ENCODE measurements around the gene FBXO24. TPM values are rescaled to one million over a fixed set of nuclear protein-coding genes. Genes with fewer than 3 reads are reported as not detected.

Gene FBXO24
- total RNA-seq, 2 donors from 2014 or later: 1.3 to 3.0 TPM

GRCh38 chr7:100611983-100612729 is 26.0 kb downstream of the FBXO24 start, which contains the start of gene MOSPD3:
Gene MOSPD3, plus strand, starts transcription at chr7:100612540. Its CDS starts 252 bp downstream, at chr7:100612792.
- H3K27ac ChIP-seq (ENCODE audit: low read depth, low read length): peak within 1 kb of the TSS; percentile 91
- peaks cover 6% of the 10 kb centered on the region for H3K4me1 Mint-ChIP-seq
- H3K9me3 Mint-ChIP-seq: no peaks in the 10 kb centered on the region
- H3K4me3 ChIP-seq (ENCODE audit: low read length): peak within 1 kb of the TSS; percentile 91
- TF ChIP-seq, protein P1, sequence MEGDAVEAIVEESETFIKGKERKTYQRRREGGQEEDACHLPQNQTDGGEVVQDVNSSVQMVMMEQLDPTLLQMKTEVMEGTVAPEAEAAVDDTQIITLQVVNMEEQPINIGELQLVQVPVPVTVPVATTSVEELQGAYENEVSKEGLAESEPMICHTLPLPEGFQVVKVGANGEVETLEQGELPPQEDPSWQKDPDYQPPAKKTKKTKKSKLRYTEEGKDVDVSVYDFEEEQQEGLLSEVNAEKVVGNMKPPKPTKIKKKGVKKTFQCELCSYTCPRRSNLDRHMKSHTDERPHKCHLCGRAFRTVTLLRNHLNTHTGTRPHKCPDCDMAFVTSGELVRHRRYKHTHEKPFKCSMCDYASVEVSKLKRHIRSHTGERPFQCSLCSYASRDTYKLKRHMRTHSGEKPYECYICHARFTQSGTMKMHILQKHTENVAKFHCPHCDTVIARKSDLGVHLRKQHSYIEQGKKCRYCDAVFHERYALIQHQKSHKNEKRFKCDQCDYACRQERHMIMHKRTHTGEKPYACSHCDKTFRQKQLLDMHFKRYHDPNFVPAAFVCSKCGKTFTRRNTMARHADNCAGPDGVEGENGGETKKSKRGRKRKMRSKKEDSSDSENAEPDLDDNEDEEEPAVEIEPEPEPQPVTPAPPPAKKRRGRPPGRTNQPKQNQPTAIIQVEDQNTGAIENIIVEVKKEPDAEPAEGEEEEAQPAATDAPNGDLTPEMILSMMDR (conservative IDR thresholded peaks at IDR 0.05): no peak
- peak within 1 kb of the TSS; percentile 100 for H3K27ac Mint-ChIP-seq
- WGBS, 2 experiments (ENCODE audit: insufficient coverage in 1 of 2, insufficient read length in 1 of 2): 0% methylated on average over 32 to 61 of the region's 61 CpGs
- peaks cover 2% of the 10 kb centered on the region for H3K36me3 Mint-ChIP-seq (ENCODE audit: low read depth)
- H3K27me3 ChIP-seq (ENCODE audit: control insufficient read depth, insufficient read depth, low read length, poor library complexity, severe bottlenecking): no peaks in the 10 kb centered on the region
- no peaks in the 10 kb centered on the region for H3K9me3 ChIP-seq (ENCODE audit: control insufficient read depth, low read length)
- no peaks in the 10 kb centered on the region for H3K36me3 ChIP-seq (ENCODE audit: control insufficient read depth, insufficient read depth, low read length)
- peak within 1 kb of the TSS; percentile 93 for H3K9ac ChIP-seq (ENCODE audit: extremely low read depth, low read length, poor library complexity, severe bottlenecking)
- peaks cover 3% of the 10 kb centered on the region for H3K27me3 Mint-ChIP-seq (ENCODE audit: insufficient read depth)
- peak within 1 kb of the TSS; percentile 80 for H3K4me3 Mint-ChIP-seq
- no peaks in the 10 kb centered on the region for H3K4me1 ChIP-seq (ENCODE audit: control insufficient read depth, insufficient read depth, low read length)
- DNase-seq: peak; percentile 99

DNA sequence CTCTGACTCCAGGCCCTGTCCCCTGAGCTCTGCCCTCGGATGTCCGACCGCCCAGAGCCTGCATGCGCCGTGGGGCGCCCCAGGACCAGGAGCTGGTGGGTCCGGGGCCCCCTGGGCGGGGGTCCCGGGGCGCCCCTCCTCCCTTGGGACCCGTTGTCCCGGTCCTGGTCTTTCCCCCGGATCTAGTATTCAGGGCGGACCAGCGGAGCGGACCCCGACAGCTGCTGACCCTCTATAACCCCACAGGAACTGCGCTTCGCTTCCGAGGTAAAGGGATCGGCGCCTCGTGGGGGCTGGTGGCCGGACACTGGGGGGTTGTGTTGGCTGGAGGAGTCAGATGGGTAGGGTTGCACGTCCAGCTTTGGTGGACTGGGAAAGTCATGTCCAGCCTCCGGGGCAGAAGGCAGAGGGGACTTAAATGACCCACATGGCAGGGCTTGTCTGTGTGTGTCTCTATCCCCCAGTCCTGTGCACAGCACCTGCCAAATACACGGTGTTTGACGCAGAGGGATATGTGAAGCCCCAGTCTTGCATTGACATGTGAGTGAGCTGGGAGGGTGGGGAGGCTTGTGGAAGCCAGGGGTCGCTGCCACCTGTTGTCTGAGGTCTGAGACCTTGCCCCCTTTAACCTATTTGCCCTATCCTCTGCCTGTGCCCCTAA is 26.7 kb downstream of the FBXO24 start:
- no peak overlapping the region for H3K27ac Mint-ChIP-seq
- TF ChIP-seq, protein P1 (conservative IDR thresholded peaks at IDR 0.05): peak; percentile 72
- peaks cover 2% of the 10 kb centered on the region for H3K36me3 Mint-ChIP-seq (ENCODE audit: low read depth)
- no peaks in the 10 kb centered on the region for H3K9me3 Mint-ChIP-seq
- H3K9ac ChIP-seq (ENCODE audit: extremely low read depth, low read length, poor library complexity, severe bottlenecking): peak overlapping the region; percentile 13
- H3K36me3 ChIP-seq (ENCODE audit: control insufficient read depth, insufficient read depth, low read length): no peaks in the 10 kb centered on the region
- no peaks in the 10 kb centered on the region for H3K27me3 ChIP-seq (ENCODE audit: control insufficient read depth, insufficient read depth, low read length, poor library complexity, severe bottlenecking)
- peaks cover 6% of the 10 kb centered on the region for H3K4me1 Mint-ChIP-seq
- H3K9me3 ChIP-seq (ENCODE audit: control insufficient read depth, low read length): no peaks in the 10 kb centered on the region
- no peak overlapping the region for H3K27ac ChIP-seq (ENCODE audit: low read depth, low read length)
- H3K4me3 Mint-ChIP-seq: peak overlapping the region; percentile 80
- no peaks in the 10 kb centered on the region for H3K27me3 Mint-ChIP-seq (ENCODE audit: insufficient read depth)
- peak; percentile 74 for DNase-seq
- WGBS, 2 experiments (ENCODE audit: insufficient coverage in 1 of 2, insufficient read length in 1 of 2): 7 to 10% methylated on average over 13 to 29 of the region's 29 CpGs
- H3K4me1 ChIP-seq (ENCODE audit: control insufficient read depth, insufficient read depth, low read length): no peaks in the 10 kb centered on the region
- peak overlapping the region; percentile 91 for H3K4me3 ChIP-seq (ENCODE audit: low read length)

DNA sequence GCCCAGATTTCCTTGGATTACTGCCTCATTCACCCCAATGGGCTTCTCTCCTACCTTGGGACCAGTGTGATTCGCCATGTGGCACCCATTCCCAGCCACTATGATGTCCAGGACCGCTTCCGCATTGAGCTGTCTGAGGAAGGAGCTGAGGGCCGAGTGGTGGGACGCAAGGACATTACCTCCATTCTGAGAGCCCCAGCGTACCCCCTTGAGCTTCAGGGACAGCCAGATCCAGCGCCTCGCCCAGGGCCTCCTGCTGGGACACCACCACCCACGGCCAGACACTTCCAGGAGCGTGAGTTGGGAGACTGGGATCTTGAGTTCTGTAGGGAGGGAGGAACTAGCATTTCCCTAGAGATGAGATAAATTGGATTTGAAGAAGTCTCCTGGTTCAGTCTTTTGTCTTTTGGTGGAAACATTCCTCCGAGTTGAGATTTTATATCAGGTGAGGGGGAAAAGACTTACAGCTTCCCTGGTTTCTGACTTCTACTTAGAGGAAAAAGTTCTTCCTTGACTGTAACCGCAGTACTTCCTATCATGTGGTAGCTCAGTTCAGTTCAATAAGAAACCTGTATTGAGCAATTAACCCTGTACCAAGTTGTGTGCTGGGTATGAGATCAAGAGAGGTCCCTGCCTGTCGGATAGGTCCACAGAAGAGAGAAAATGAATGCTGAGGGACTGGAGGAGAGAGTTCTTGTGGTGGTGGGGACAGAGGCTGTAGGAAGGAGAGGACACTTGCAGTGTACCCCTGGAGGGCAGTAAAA is 27.5 kb downstream of the FBXO24 start:
- no peak for DNase-seq
- Mint-ChIP-seq H3K27me3 (ENCODE audit: insufficient read depth) (no peaks in the 10 kb centered on the region), H3K9me3 (no peaks in the 10 kb centered on the region), H3K36me3 (ENCODE audit: low read depth) (peaks cover 2% of the 10 kb centered on the region), H3K4me3 (peak overlapping the region; percentile 80), H3K27ac (no peak overlapping the region), H3K4me1 (peaks cover 6% of the 10 kb centered on the region)
- Histone ChIP-seq H3K27ac (ENCODE audit: low read depth, low read length) (no peak overlapping the region), H3K4me1 (ENCODE audit: control insufficient read depth, insufficient read depth, low read length) (no peaks in the 10 kb centered on the region), H3K4me3 (ENCODE audit: low read length) (peak overlapping the region; percentile 91), H3K9ac (ENCODE audit: extremely low read depth, low read length, poor library complexity, severe bottlenecking) (no peak overlapping the region), H3K27me3 (ENCODE audit: control insufficient read depth, insufficient read depth, low read length, poor library complexity, severe bottlenecking) (no peaks in the 10 kb centered on the region), H3K9me3 (ENCODE audit: control insufficient read depth, low read length) (no peaks in the 10 kb centered on the region), H3K36me3 (ENCODE audit: control insufficient read depth, insufficient read depth, low read length) (no peaks in the 10 kb centered on the region)
- TF ChIP-seq, protein P1 (conservative IDR thresholded peaks at IDR 0.05): peak; percentile 3
- WGBS, 2 experiments (ENCODE audit: insufficient coverage in 1 of 2, insufficient read length in 1 of 2): 91 to 94% methylated on average over 11 to 13 of the region's 13 CpGs

All from endodermal cell (in vitro differentiated cells).